DND-41 (cell line): ENCODE measurements around the gene COBL.

Source experiments
- ATAC-seq: fragments of 200-7000 bp; cut with Tn5 transposase; 3 replicates; pipeline ENCODE4 v1.9.1; 2021; ENCODE audit warnings: low read depth; ENCODE audit not compliant: insufficient read depth
- DNase-seq: peaks from one replicate; pipeline ENCODE4 v3.0.0-alpha.2; 2020
- H2AFZ ChIP-seq: 2 replicates; pipeline ENCODE4 v1.6.0; 2012; ENCODE audit warnings: low read depth, low read length
- H3K27ac ChIP-seq: 2 replicates; pipeline ENCODE4 v1.5.1; 2012; ENCODE audit warnings: low read length, inconsistent platforms
- H3K27me3 ChIP-seq: fragments of 200-600 bp; sonication (generic); 2 replicates; pipeline ENCODE4 v1.6.0; 2012; ENCODE audit warnings: low read length, mild to moderate bottlenecking, inconsistent platforms; ENCODE audit not compliant: insufficient read depth, poor library complexity
- H3K36me3 ChIP-seq: 2 replicates; pipeline ENCODE4 v1.5.1; 2012; ENCODE audit warnings: low read length, inconsistent platforms; ENCODE audit not compliant: insufficient read depth
- H3K4me1 ChIP-seq: 2 replicates; pipeline ENCODE4 v1.5.1; 2012; ENCODE audit warnings: mild to moderate bottlenecking, low read length; ENCODE audit not compliant: insufficient read depth
- H3K4me2 ChIP-seq: 2 replicates; pipeline ENCODE4 v1.6.0; 2012; ENCODE audit warnings: mild to moderate bottlenecking, moderate library complexity, low read length, inconsistent platforms; ENCODE audit not compliant: insufficient read depth
- H3K4me3 ChIP-seq, 2 experiments: fragments of 200-600 bp in 1 of 2; shearing (Covaris generic) in 1 of 2; 2 replicates each; pipeline ENCODE4 v1.5.1; 2012 to 2016; ENCODE audit warnings: inconsistent platforms in 2 of 2, low read length in 2 of 2, mild to moderate bottlenecking in 2 of 2, low read depth in 1 of 2, moderate library complexity in 1 of 2
- H3K79me2 ChIP-seq: 2 replicates; pipeline ENCODE4 v1.6.0; 2012; ENCODE audit warnings: low read length, inconsistent platforms; ENCODE audit not compliant: insufficient read depth
- H3K9ac ChIP-seq: 2 replicates; pipeline ENCODE4 v1.6.0; 2012; ENCODE audit warnings: low read depth, mild to moderate bottlenecking, inconsistent platforms, low read length, moderate library complexity
- H3K9me3 ChIP-seq: 2 replicates; pipeline ENCODE4 v1.5.1; 2012; ENCODE audit warnings: low read length, moderate library complexity, mild to moderate bottlenecking, inconsistent platforms; ENCODE audit not compliant: insufficient read depth, severe bottlenecking
- H4K20me1 ChIP-seq: 2 replicates; pipeline ENCODE4 v1.6.0; 2012; ENCODE audit warnings: low read length; ENCODE audit not compliant: insufficient read depth
- EZH2 ChIP-seq: IDR thresholded peaks from 3 replicates; pipeline ENCODE4 v1.6.1; 2012; ENCODE audit warnings: borderline replicate concordance, low read depth, mild to moderate bottlenecking, moderate library complexity, low read length, inconsistent platforms; ENCODE audit not compliant: severe bottlenecking
- TF ChIP-seq, protein P1 (sequence below): IDR thresholded peaks from 2 replicates; pipeline ENCODE4 v1.5.1; 2012; ENCODE audit warnings: borderline replicate concordance, low read length, moderate library complexity, mild to moderate bottlenecking; ENCODE audit not compliant: poor library complexity, severe bottlenecking; ENCODE audit errors: extremely low read depth

COBL gene

DNA sequence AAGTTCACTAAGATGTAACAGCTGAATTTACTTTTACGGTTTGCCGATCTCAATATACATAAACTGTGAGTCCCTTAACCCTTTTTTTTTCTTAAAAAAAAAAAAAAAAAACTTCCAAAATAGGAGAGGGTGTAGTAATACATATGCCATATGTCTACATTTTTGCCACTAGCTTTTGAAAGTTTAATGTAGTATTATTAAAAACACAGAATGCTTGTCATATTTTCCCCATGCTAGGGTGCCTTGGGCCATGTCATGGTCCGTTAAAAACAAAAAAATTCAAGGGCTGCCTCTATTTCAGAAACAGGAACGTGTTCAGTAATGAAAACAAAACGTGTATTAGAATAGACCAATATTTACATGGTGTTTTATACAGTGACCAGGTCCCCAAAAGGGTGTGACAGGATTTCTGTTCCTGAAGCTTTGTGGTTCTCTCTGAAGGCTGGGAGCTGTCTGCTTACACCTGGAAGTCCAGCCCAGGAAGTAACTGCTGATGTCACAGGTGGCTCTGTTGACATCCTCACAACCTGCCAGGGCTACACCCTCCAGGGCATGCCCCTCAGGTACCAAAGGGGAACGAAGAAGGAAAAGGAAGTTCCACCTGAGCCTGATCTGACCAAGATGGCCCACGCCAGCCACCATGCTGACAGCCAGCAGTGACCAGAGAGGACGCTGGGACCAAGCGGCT lies 79.0 kb downstream of the COBL start:
- Histone ChIP-seq H3K27me3 (peaks cover 2% of the 10 kb centered on the region), H3K4me3 (no peak overlapping the region), H3K36me3 (no peaks in the 10 kb centered on the region), H3K79me2 (no peaks in the 10 kb centered on the region), H3K27ac (no peak overlapping the region), H3K9me3 (no peaks in the 10 kb centered on the region), H4K20me1 (no peaks in the 10 kb centered on the region), H3K4me2 (no peak overlapping the region), H3K4me1 (no peaks in the 10 kb centered on the region), H3K9ac (no peak overlapping the region), H2AFZ (no peak overlapping the region)
- no peak for ATAC-seq
- DNase-seq, result no peak
- TF ChIP-seq, protein P1, sequence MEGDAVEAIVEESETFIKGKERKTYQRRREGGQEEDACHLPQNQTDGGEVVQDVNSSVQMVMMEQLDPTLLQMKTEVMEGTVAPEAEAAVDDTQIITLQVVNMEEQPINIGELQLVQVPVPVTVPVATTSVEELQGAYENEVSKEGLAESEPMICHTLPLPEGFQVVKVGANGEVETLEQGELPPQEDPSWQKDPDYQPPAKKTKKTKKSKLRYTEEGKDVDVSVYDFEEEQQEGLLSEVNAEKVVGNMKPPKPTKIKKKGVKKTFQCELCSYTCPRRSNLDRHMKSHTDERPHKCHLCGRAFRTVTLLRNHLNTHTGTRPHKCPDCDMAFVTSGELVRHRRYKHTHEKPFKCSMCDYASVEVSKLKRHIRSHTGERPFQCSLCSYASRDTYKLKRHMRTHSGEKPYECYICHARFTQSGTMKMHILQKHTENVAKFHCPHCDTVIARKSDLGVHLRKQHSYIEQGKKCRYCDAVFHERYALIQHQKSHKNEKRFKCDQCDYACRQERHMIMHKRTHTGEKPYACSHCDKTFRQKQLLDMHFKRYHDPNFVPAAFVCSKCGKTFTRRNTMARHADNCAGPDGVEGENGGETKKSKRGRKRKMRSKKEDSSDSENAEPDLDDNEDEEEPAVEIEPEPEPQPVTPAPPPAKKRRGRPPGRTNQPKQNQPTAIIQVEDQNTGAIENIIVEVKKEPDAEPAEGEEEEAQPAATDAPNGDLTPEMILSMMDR, result no peak
- TF ChIP-seq EZH2, result no peak

DNA sequence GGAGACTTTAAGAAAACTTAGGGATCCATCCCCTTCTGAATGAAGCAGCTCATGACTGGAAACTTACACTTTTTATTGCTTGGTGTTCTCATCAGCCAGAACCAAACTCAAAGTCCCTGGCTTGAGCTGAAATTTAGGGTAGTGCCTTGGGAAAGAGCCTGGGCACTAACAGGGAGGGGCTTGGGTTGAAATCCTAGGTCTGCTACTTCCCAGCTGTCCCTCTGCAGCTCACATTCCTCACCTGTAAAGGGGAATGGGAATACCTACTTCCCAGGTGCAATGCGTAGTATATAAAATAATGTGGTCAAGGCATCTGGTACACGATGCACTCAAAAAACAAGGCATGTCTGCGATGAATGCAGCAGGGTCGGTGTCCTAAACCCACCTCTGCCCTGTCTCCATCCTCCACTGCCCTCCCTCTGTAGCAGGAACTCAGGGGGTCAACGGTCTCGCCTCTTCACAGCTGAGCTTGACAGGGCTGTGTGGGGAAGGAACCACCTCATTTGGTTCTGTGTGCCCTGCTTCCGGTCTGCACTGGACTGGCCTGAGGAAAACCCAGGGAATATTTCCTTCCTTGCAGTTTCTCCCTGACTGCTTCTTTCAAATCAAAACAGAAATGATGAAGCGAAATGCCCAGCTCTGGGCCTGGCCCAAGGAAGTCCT lies 80.0 kb downstream of the COBL start:
- Histone ChIP-seq H3K9me3 (no peaks in the 10 kb centered on the region), H4K20me1 (no peaks in the 10 kb centered on the region), H3K4me2 (no peak overlapping the region), H3K27ac (no peak overlapping the region), H3K9ac (no peak overlapping the region), H3K4me3 (no peak overlapping the region), H2AFZ (no peak overlapping the region), H3K79me2 (no peaks in the 10 kb centered on the region), H3K4me1 (no peaks in the 10 kb centered on the region), H3K27me3 (peaks cover 3% of the 10 kb centered on the region), H3K36me3 (no peaks in the 10 kb centered on the region)
- DNase-seq (no peak), ATAC-seq (no peak)
- TF ChIP-seq, protein P1, result no peak
- no peak for TF ChIP-seq EZH2

DNA sequence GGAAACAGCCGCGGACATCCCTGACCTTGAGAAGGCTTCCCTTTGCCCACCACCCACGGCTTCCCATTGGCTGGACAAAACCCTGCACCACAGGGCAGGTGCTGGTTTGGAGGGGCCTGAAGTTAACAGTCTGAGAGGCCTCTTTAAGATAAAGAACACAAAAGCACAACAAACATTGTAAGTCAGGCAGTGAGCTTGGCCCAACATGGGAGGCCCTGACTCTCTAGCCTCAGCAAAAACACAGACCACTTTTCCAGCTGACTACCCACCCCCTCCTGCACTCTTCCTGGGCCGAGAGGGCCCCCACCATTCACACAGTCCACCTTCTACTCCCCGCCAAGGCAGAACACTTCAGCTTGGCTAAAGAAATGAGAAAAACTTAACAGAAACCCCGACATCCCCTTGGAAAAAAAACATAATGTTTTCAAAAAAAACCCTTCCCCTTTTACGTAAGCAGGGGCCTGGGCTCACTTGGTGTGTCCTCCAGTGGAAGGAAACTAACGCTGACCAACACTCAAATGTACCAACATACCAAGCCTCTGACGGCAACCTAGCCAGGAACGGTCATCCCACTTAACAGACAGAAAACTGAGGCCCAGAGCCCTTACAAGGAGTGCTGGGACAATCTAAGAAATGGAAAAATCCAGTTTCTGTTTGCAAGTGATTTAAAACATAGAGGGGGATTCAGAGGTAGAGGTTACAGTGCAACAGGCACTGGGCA lies 80.9 kb downstream of the COBL start:
- ATAC-seq, result no peak
- H2AFZ ChIP-seq, result no peak overlapping the region
- no peak for TF ChIP-seq EZH2
- TF ChIP-seq, protein P1, result no peak
- no peak overlapping the region for H3K4me2 ChIP-seq
- H3K9ac ChIP-seq, result no peak overlapping the region
- H3K27me3 ChIP-seq, result peaks cover 7% of the 10 kb centered on the region
- H3K9me3 ChIP-seq, result no peaks in the 10 kb centered on the region
- no peaks in the 10 kb centered on the region for H3K36me3 ChIP-seq
- no peaks in the 10 kb centered on the region for H3K4me1 ChIP-seq
- H3K27ac ChIP-seq, result no peak overlapping the region
- H3K4me3 ChIP-seq, result no peak overlapping the region
- DNase-seq, result no peak
- H3K79me2 ChIP-seq, result no peaks in the 10 kb centered on the region
- H4K20me1 ChIP-seq, result no peaks in the 10 kb centered on the region
